Stimulated activated CD4-positive, alpha-beta T cell treated with anti-CD3 and anti-CD28 coated beads, Interleukin-4, amount 100 ng/mL, for 1 hour (primary cell): ENCODE measurements around the gene XK.
A peak's percentile ranks its signal among the peaks of the same experiment; 100 is the strongest.

Experiments
- DNase-seq: peaks from one replicate; pipeline ENCODE4 v3.0.0-alpha.2; 2020

Gene XK

DNA sequence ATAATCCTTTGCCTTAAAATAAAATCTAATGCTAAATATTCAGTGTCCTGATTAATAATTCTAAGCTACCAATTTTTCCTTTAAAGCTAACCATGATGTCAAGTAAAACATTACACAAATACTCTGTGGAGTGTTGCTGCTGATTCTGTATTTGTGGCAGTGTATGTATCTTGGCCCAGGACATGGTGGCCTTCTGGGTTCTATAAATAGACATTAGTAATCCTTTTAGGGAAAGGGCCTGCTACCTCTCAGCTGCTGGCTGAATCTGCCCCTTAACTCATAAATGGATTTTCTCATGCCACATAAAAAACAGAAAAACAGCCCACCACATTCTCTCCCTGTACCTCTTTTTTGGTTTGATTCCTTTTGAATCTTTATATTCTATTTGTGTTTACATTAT lies 1.2 kb upstream of the XK start:
- DNase-seq = no peak

DNA sequence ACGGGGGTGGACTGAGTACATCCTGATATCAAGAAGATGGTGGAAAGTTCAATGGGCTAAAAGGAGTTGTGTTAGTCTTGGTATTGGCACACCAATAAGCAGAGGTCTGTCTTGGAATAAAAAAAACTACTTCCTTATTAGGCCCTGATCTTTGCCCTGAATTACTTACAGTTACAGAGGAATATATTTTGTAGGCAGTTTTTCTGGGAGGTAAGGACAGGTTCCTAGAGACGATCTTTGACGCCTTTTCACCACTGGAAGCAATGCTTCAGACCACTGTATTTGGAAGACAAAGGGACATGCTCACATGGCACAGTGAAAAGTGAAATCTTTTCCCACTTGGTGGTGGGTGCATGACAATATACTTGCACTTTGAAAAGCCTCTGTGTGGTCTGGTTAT lies 618 bp upstream of the XK start:
- DNase-seq = no peak

DNA sequence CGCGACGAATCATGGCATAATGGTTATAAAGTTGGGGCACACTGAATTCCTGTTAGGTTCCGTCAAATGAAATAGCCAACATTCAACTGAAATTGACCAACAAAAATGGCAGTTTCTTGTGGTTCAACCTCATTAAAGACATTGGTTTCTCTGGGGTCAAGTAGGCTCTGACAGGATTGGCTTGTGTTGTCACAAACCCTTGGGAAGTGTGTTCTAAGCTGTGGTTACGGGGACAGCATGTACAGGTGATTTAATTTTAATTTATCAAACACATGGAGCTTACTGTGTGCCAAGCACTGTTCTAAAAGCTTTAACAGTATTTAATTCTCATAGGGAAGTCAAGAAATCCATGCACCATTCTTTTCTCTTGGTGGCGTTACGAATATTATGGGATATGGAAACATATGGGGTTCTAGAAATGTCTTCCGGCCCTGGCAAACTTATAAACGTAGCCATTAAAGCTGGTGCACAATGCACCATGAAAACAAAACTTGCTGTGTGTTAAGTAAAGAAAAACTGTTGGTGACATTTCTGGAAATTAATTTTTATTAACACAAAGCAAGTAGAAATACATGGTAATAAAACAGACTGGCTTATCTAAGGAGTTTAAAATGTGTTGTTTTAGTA lies 891 bp downstream of the XK start:
- DNase-seq = no peak

DNA sequence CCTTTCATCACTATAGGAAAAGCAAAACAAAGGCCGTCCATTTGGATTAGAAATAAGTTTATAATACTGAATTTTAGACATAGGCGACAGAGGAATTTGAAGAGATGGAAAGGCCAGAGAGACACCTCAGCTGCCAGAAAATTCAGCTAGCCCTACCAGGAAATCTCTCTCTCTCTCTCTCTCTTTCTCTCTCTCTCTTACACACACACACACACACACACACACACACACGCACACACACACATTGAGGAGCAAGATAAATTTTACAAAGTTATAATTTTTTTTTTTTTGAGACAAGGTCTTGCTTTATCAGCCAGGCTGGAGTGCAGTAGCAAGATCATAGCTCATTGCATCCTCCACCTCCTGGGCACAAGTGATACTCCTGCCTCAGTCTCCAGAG lies 1.4 kb downstream of the XK start:
- no peak for DNase-seq

DNA sequence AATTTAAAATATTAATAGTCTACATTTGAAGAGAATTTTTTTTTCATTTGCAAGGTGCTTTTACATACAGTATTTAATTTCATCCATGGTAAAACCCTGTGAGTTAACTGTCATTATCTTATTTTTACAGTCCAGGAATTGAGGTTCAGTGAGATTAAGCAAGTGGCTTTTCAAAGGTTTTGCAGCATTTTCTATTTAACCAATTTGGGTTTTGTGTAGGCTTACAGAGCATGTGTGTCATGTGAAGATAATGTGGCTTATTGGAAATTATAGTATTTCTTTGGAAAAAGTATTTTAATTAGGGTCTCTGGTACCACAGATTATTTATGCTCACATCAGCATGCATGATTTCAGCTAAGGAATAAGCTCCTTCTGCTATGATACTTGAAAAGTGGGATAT lies 4.5 kb downstream of the XK start:
- DNase-seq = no peak

DNA sequence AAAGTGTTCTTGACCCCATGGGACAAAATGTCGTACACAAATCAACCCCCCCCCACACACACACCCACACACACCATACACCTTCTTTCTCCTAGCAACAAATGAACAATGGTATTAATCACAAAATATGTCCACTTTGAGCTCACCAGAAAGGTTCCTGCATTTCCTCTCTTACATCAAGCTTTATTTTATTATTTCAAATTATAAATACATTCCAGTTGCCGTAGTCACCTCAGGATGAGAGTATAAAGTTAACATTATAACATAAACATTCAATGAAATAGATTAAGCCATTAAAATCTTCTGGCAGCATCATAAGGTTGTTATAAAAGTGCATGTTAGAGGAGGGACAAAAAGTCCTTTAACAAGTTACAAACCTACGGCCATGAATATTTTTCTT lies 7.3 kb downstream of the XK start:
- DNase-seq = no peak

DNA sequence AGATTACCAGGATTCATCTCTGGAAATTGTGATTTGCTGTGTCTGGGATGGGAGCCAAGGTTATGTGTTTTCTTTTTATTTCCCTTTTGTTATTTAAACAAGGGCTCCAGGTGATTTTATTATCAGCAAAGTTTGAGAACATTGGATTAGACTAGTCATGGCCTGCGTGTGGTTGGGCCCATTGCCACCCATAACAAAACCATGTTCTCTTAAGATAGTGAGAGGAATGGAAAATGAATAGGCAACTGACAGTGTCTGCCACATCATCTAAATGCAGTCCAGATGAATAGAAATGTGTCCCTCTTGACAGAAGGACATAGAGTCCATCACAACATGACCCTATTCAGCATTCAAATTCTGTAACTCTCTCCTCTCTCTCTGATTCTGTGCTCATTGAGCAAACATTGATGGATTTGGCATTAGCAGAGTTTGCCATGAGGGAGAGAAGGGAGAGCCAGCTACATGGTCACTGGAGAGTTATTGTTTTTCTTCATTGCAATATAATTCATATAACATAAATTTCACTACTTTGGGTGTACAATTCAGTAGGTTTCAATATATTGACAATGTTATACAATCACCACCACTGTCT lies 11.7 kb downstream of the XK start:
- no peak for DNase-seq

DNA sequence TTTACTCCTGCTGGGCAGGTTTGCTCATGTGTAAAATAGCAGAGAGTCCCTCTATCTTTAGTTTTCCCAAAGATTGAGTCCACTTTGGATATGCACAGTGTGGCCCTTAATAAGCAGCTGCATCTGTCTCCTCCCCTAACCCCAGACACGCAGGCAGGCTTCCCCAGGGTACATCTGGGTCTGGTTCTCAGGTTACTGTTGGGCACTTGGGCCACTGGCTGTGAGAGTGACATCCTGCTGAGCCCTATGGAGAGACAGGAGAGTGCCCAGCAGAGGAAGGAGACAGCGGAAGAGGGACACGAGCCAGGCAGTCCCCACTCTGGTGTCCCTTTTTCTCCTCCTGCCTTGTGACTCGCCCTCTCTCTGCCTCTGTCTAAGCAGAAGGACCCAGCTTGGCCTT lies 16.0 kb downstream of the XK start:
- no peak for DNase-seq

DNA sequence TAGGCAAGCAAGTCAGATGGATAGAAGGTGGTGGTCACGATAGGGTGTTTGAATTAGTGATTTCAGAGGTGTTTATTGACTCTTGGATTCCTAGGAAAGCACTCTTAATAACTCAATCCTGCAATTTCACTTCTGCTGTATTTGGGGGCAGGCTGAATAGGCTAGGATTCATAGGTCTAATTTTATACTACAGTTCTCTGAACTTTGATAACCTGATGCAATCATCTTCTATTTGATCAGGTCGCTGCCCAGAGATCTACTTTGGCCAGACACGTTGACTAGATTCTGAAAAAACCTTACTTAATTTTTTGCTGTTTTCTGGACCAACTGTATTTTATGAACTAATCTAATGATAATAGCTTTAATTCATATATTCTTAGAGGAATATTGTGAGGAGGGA lies 26.4 kb downstream of the XK start:
- DNase-seq = no peak

DNA sequence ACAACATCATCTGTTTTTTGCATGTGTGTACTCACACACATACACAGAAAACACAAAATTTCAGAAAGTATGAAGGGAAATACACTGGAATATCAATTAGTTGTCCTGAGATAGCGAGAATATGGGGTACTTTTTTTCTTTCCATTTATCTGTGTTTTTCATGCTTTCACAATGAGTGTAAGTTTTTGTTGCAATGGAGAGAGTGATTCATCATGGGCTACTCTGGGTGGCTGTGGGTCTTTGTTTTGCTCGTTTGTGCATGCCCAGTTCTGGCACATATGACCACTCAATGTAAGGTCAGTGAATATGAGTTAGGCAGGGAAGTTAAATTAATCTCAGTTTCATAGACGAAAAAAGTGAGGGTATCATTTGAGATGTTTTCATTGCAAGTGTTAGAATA lies 26.9 kb downstream of the XK start:
- DNase-seq = no peak

DNA sequence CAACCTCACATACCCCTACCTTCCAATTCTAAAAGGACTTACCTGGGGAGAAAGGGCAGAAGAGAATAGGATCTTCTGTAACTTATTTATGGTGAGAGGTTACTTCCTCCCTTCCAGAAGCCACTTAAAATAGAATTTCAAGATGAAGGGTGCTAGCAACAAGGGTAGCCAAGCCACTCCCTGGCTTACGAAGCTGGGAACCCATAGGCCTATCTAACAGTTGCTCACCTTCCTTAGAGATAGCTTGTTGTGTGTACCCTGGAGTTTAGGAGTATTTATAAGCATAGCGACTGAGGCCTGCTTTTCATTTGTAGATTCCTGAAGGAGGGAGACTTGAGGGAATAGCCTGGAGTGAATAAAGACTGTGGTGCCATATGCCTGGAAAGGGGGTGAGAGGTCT lies 28.9 kb downstream of the XK start:
- DNase-seq = no peak

DNA sequence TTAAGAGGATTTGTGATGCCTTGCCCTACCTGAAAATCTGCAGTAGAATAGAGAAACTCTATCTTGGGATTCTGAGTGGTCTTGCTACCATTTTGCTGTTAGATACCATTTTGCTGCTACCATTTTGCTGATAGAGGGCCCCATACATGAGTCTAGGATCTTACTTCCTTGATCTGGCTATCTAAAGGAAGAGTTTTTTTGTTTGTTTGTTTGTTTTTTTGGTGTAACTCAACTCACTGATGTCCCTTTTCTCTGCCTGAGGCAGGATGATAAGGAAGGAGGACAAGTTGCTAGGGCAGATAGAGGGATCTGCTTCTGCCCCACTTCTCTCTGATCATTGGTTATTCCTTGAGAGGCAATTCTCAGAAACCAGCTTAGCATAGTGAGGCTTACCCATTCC lies 31.0 kb downstream of the XK start:
- DNase-seq = no peak

DNA sequence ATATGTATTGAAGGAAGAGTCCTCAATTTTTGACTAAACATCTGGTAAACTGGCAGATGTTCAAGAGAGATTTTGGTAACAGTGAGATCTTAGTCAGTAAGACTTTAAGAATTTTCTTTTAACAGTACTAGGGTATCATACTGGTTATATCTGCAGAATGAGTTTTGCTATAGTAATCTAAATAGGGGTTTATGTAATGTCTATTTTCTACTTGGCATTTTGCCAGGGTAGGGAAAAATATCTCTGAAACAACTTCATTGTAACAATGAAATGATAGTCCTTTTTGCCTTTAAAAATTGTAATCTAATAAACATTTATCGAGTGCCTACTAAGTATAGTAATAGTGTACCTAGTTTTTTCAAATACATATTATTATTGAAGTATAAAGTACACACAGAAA lies 32.1 kb downstream of the XK start:
- DNase-seq = no peak

DNA sequence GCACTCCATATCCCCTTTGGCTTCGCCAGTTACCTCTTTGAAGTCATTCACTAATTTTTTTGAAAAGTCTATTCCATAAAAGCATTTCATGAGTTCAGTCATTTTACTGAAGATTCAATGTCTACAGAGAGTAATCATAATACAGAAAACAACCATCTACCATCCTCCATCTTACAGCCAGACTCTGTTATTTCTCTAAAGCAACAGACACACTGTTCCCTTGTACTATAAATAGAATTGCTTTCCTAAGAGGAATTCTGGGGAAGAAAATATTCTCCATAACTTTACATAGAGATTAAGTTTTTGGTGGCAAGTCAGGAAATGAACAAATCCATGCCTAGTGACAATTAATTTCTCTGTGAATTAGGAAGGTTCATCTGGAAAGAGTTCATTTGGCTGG lies 37.0 kb downstream of the XK start:
- DNase-seq = no peak

DNA sequence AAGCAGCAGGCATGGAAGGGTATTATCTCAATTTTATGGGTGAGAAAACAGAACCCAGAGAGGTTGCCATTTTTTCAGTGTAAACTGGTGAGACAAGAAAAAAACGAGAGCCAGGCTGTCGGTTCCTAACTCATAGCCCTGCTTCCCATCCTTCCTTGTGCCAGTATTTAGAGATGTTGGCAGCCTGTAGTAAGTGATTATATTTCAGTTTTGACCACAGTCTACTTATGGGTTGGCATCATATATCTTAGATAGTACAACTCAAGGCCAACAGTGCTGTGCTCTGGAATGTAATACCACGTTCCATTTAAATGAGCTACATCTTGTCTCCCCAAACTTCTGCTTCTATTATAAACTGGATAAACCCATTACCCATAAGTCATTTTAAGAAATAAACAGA lies 40.8 kb downstream of the XK start:
- DNase-seq = no peak

DNA sequence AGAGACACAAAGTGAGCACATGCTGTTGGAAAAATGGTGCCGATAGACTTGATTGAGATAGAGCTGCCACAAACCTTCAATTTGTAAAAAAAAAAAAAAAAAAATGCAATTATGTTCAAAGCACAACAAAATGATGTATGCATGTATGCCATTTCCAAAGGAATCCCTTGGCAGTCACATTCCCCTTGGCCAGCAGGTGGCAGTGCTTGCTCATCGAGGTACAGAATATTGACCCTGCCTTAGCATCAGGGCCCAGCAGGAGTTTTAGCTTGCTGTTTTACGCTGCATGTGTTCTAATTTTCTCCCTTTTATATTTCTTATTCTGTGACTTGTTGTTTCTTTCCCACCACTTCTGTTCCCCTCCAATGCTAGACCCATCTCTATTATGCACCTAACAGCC lies 59.8 kb downstream of the XK start:
- peak; percentile 75 for DNase-seq

DNA sequence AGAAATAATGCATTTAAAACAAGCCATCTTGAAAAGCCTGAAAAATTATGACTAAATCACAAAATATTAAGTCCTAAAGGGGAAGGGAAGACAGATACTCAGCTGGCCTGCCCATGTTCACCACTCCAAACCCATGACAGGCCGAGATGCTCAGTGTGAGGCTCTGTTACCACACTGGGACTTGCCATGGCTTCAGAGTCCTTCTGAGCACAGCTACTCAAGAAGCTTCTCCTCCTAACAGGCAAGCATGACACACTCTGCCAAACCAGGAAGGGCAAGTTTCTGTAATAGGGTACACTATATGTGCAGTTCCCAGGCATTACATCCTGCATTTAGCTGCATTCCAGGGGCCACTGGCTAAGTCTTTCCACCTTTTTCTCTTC lies 60.2 kb downstream of the XK start:
- no peak for DNase-seq

DNA sequence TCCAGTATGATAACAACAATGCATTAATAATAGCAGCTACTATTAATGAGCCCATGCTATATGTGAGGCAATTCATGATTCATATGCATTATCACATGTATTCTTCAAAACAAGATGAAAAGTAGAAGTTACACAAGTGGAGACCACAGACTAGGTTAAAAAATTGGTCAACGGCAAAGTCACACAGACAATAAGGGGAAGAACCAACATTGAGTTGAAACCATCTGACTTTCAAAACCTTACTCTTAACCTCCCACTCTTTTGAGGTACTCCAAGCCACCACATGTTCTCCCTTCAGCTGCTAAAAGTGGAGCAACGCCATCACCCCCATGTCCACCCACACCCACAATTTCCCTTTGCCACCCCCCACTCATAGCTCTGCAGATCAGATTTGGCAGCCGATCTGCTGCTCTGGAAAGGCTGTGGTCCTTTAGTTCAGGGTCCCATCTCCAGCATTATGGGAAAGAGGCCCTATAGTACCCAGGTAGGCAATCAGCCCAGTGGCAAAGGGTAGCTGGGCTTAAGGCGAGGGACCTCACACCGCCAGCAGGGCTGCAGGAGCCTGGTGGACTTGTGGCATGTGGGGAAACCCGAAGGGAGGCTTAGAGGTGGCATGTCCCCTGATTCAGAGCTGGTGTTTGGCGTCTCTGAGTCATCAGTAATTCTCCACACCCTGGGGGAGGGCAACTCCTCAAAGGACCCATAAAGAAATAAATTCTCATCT lies 60.8 kb downstream of the XK start:
- DNase-seq = peak; percentile 3

DNA sequence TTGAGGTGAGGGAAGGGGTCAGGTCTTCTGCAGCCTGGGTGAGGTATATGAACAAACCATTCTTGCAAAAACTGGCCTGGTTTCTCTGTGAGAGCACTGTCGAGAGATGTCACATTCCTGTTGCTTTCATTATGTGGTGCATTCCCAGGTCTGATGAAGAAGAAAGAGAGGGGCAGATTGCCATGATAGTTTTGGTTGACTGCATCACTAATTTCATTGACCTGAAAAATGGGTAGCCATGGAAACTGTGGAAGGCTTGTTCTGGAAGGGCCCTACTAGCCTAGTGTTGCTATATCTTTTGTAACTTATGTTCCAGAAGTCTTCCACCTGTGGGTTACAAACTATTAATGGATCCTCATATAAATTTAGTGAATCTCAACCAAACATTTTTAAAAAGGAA lies 61.4 kb downstream of the XK start:
- no peak for DNase-seq

DNA sequence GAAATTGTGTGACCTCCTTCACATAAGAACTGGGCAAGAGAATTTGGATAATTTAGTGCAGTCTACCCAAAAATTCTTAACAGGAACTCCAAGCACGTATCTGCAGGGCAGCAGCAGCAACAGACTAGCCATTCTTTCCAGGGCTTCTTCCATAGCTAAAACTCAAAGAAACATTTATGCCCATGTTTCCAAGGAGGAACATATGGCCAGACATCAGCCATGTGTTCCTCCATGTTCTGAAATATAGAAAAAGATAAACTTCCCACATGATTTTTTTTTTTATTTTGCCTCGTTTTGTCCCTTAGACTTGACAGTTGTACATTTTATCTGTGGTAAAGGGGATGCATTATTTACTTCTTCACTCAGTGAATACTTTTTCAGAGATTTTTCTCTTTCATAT lies 66.7 kb downstream of the XK start:
- DNase-seq = no peak

DNA sequence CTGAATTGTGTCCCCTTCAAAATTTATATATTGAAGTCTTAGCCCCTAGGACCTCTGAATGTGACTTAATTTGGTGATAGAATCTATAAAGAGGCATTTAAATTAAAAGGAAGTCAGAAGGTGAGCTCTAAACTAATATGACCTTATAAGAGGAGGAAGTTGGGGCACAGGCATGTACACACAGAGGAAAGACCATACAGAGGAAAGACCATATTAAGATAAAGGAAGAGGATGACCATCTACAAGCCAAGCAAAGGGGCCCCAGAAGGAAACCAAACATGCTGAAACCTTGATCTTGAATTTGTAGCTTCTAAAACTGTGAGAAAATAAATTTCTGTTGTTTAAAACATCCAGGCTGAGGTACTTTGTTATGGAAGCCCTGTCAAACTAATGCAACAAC lies 67.3 kb downstream of the XK start:
- DNase-seq = no peak

DNA sequence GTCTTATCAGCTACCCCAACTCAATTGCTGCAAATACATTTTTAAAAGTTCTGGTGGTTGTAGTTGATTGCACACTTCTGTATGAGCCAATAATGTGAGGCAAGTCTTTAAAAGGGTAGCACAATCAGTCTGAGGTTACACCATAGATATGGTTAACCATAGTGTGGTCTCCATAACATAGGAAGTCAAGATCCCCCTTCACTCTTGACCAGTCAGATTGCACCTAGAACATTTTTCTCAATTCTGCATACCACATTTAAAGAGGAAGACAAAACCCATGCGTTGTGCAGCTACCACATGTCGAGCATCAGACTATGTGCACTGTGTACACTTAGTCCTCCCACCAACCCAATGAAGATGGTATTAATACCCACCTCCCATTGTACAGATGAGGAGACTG lies 67.8 kb downstream of the XK start:
- no peak for DNase-seq

DNA sequence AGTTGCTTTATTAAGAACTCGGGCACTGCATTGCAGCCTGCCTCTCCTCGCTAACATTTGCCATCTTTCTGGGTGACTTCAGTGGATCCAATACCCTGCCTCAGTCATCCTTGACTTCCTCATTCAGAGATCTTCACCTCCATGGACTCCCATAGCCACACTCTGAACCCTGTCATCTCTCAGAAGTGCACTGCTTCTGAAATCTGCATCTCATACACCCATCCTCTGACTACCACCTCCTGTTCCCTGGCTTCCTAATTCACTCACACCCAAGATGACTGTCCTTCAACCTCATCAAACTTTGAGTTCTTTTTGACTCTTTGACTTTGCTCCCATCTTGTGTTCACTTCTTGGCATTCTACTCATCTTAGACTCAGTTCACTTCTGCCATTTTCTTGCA lies 68.9 kb downstream of the XK start:
- DNase-seq = no peak

DNA sequence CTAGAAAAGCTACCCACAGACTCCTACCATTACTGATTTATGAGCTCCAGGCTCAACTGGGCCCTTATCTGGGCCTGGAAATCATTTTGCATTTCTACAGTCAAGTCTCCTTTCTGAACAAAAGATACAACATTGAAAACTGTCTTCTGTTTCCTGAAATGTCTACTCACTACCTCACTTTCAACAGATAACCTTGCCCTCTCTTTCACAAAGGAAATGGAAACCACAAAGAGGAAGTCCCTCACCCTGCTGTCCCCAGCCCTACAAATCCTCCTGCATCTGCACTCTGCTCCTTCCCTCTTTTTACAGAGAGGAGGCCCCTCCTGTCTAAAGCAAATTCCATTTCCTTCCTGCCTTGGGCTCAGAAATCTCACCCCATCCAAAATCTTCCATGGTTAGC lies 69.4 kb downstream of the XK start:
- DNase-seq = no peak

DNA sequence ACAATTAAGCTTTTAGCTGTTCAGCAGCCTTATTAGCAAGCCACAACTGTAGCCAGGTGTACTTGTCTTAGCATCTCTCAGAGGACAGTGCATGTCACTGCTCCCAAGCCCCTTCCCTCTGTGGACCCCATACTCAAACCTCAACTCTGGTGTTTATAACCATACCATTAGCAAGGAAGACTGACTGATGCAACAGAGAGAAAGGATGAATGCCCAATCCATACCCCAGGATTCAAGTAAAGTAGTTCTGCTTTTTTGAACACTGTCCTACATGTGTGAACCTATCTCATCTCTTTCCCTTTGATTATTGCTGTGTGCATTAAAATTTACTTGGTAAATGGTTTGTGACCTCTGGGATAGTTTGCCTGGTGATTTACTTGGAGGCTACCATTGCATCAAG lies 71.5 kb downstream of the XK start:
- DNase-seq = no peak
